WTC11 (cell line): ENCODE results near the gene ZFAND3.

Source experiments
- AFF4 ChIP-seq: sonication (generic); formaldehyde crosslinking; IDR thresholded peaks from 2 replicates; pipeline ENCODE4 v1.8.1; 2023; ENCODE audit warnings: mild to moderate bottlenecking, missing genetic modification reagents, borderline replicate concordance
- ATF2 ChIP-seq: sonication (generic); formaldehyde crosslinking; IDR thresholded peaks from 2 replicates; pipeline ENCODE4 v1.8.1; 2022; ENCODE audit warnings: low read depth, missing genetic modification reagents, borderline replicate concordance
- CDX4 ChIP-seq: fragments of 250-450 bp; sonication (Bioruptor Pico); IDR thresholded peaks from 2 replicates; pipeline ENCODE4 v1.9.0; 2021; ENCODE audit warnings: moderate library complexity, mild to moderate bottlenecking, inconsistent platforms, borderline replicate concordance
- CREB1 ChIP-seq: sonication (generic); formaldehyde crosslinking; IDR thresholded peaks from 2 replicates; pipeline ENCODE4 v1.8.0; 2023; ENCODE audit warnings: mild to moderate bottlenecking, missing genetic modification reagents
- CTCF ChIP-seq: fragments of 200-600 bp; IDR thresholded peaks from 2 replicates; pipeline ENCODE4 v1.8.0; 2022; ENCODE audit warnings: antibody characterized with exemption
- NFE2L1 ChIP-seq: sonication (generic); formaldehyde crosslinking; IDR thresholded peaks from 2 replicates; pipeline ENCODE4 v1.8.1; 2023; ENCODE audit warnings: missing genetic modification reagents
- OVOL2 ChIP-seq: fragments of 250-450 bp; sonication (Bioruptor Pico); IDR thresholded peaks from 2 replicates; pipeline ENCODE4 v1.9.0; 2021; ENCODE audit warnings: mild to moderate bottlenecking, borderline replicate concordance
- TEAD4 ChIP-seq: sonication (generic); formaldehyde crosslinking; IDR thresholded peaks from 2 replicates; pipeline ENCODE4 v1.8.0; 2022; ENCODE audit warnings: mild to moderate bottlenecking, missing genetic modification reagents
- ZNF121 ChIP-seq: sonication (generic); formaldehyde crosslinking; IDR thresholded peaks from 2 replicates; pipeline ENCODE4 v1.8.0; 2023; ENCODE audit warnings: missing genetic modification reagents

- TF ChIP-seq CTCF (no peak), AFF4 (no peak), ATF2 (CRISPR knock-in tag) (no peak), NFE2L1 (CRISPR knock-in tag) (no peak), ZNF121 (CRISPR knock-in tag) (no peak), CDX4 (CRISPR knock-in tag) (no peak), OVOL2 (no peak), TEAD4 (CRISPR knock-in tag) (no peak), CREB1 (CRISPR knock-in tag) (no peak)
Observed at GRCh38 chr6:38092964-38093363, 273.4 kb downstream of the ZFAND3 start.
